Bronchial epithelial cell (primary cell): ENCODE measurements around the gene CAV3. TPM values are rescaled to one million over a fixed set of nuclear protein-coding genes. Genes with fewer than 3 reads are reported as not detected.
A peak's percentile ranks its signal among the peaks of the same experiment; 100 is the strongest.

Source experiments
- DNase-seq: peaks from one replicate; pipeline ENCODE4 v3.0.0-alpha.2; 2010; ENCODE audit warnings: low read depth
- FAIRE-seq: peaks from 2 replicates; lab custom pipeline; 2011; peaks lifted over from hg19 to GRCh38; lab: Jason Lieb, UNC
- H3K27me3 ChIP-seq: 2 replicates; pipeline ENCODE4 v1.5.1; 2011; ENCODE audit warnings: low read length; ENCODE audit not compliant: control insufficient read depth, insufficient read depth
- H3K36me3 ChIP-seq: 2 replicates; pipeline ENCODE4 v1.5.1; 2011; ENCODE audit warnings: low read length; ENCODE audit not compliant: control insufficient read depth, insufficient read depth
- H3K4me3 ChIP-seq: 2 replicates; pipeline ENCODE4 v1.5.1; 2011; ENCODE audit warnings: mild to moderate bottlenecking, low read depth, low read length, control low read depth
- CTCF ChIP-seq: IDR thresholded peaks from 2 replicates; pipeline ENCODE4 v1.5.1; 2011; ENCODE audit warnings: mild to moderate bottlenecking, moderate library complexity, low read length, control low read depth, inconsistent platforms; ENCODE audit not compliant: insufficient read depth, severe bottlenecking
- total RNA-seq: library from RNA; depleted of rRNA; stranded (reverse); fragments of >200 nt; gene quantifications from 2 replicates; pipeline ENCODE4 v1.2.1, GENCODE V29; 2014

The CAV3 gene
- total RNA-seq, 1 donor from 2014 or later: not detected

- Histone ChIP-seq H3K36me3 (no peaks in the 10 kb centered on the region), H3K27me3 (no peaks in the 10 kb centered on the region), H3K4me3 (no peak overlapping the region)
- FAIRE-seq: no peak
- TF ChIP-seq CTCF: no peak
- DNase-seq: peak; percentile 53
These were observed 44.9 kb downstream of the CAV3 start for GRCh38 chr3:8778475-8778874.

GRCh38 chr3:8780279-8780678 is 46.7 kb downstream of the CAV3 start:
- no peaks in the 10 kb centered on the region for H3K27me3 ChIP-seq
- DNase-seq (no peak), FAIRE-seq (no peak)
- no peaks in the 10 kb centered on the region for H3K36me3 ChIP-seq
- no peak overlapping the region for H3K4me3 ChIP-seq
- TF ChIP-seq CTCF: no peak

GRCh38 chr3:8784676-8785435 is 51.3 kb downstream of the CAV3 start:
- Histone ChIP-seq H3K27me3 (no peaks in the 10 kb centered on the region), H3K4me3 (no peak overlapping the region), H3K36me3 (no peaks in the 10 kb centered on the region)
- no peak for TF ChIP-seq CTCF
- FAIRE-seq: no peak
- no peak for DNase-seq

GRCh38 chr3:8790529-8790928 is 56.9 kb downstream of the CAV3 start:
- FAIRE-seq: no peak
- Histone ChIP-seq H3K36me3 (no peaks in the 10 kb centered on the region), H3K27me3 (no peaks in the 10 kb centered on the region), H3K4me3 (no peak overlapping the region)
- TF ChIP-seq CTCF: no peak
- DNase-seq: no peak

GRCh38 chr3:8793242-8793641 is 59.6 kb downstream of the CAV3 start:
- H3K4me3 ChIP-seq: no peak overlapping the region
- peak; percentile 86 for DNase-seq
- H3K36me3 ChIP-seq: no peaks in the 10 kb centered on the region
- FAIRE-seq: peak; percentile 36
- no peaks in the 10 kb centered on the region for H3K27me3 ChIP-seq
- no peak for TF ChIP-seq CTCF

- Histone ChIP-seq H3K4me3 (no peak overlapping the region), H3K27me3 (no peaks in the 10 kb centered on the region), H3K36me3 (no peaks in the 10 kb centered on the region)
- DNase-seq: no peak
- no peak for FAIRE-seq
- TF ChIP-seq CTCF: no peak
These were observed 60.6 kb downstream of the CAV3 start for GRCh38 chr3:8794247-8794646.
